KMS-11 (cell line): ENCODE measurements around the gene RGS9.

Experiments used
- H2AFZ ChIP-seq: fragments of 200-600 bp; sonication (generic); 2 replicates; pipeline ENCODE4 v1.6.1; 2016; ENCODE audit warnings: antibody characterized with exemption, mixed run types, low read depth
- H3K27ac ChIP-seq: fragments of 200-600 bp; sonication (generic); 2 replicates; pipeline ENCODE4 v1.6.1; 2016; ENCODE audit warnings: mild to moderate bottlenecking, mixed run types
- H3K27me3 ChIP-seq: fragments of 200-600 bp; sonication (generic); 2 replicates; pipeline ENCODE4 v1.6.1; 2017; ENCODE audit warnings: mild to moderate bottlenecking, low read depth, mixed run types, moderate library complexity; ENCODE audit not compliant: insufficient read depth
- H3K36me3 ChIP-seq: fragments of 200-600 bp; sonication (generic); 2 replicates; pipeline ENCODE4 v1.6.1; 2017; ENCODE audit warnings: mild to moderate bottlenecking, mixed run types; ENCODE audit not compliant: insufficient read depth
- H3K4me1 ChIP-seq: fragments of 200-600 bp; sonication (generic); 2 replicates; pipeline ENCODE4 v1.6.1; 2016; ENCODE audit warnings: mild to moderate bottlenecking, low read depth, mixed run types; ENCODE audit not compliant: poor library complexity, severe bottlenecking
- H3K4me2 ChIP-seq: fragments of 200-600 bp; sonication (generic); 2 replicates; pipeline ENCODE4 v1.7.0; 2016; ENCODE audit warnings: mild to moderate bottlenecking, mixed run types
- H3K4me3 ChIP-seq: fragments of 200-600 bp; sonication (generic); IDR thresholded peaks from 2 replicates; pipeline ENCODE4 v1.6.1; 2017; ENCODE audit warnings: low read depth, low read length, mixed read lengths; ENCODE audit not compliant: insufficient read depth
- H3K79me2 ChIP-seq: fragments of 200-600 bp; sonication (generic); 2 replicates; pipeline ENCODE4 v1.6.1; 2016; ENCODE audit warnings: low read depth, mixed run types; ENCODE audit not compliant: insufficient read depth
- H3K9ac ChIP-seq: fragments of 200-600 bp; sonication (generic); 2 replicates; pipeline ENCODE4 v1.6.1; 2016; ENCODE audit warnings: mild to moderate bottlenecking, mixed run types
- H4K20me1 ChIP-seq: fragments of 200-600 bp; sonication (generic); 2 replicates; pipeline ENCODE4 v1.6.1; 2016; ENCODE audit warnings: mild to moderate bottlenecking, mixed run types; ENCODE audit not compliant: insufficient read depth
- CTCF ChIP-seq: fragments of 200-600 bp; sonication (generic); conservative IDR thresholded peaks from 2 replicates; pipeline ENCODE4 v1.6.1; 2017; ENCODE audit warnings: low read depth, mild to moderate bottlenecking, antibody characterized with exemption, low read length, moderate library complexity, mixed read lengths

The RGS9 gene

GRCh38 chr17:65196617-65197016 lies 59.4 kb downstream of the RGS9 start:
- no peak overlapping the region for H3K4me2 ChIP-seq
- peaks cover 3% of the 10 kb centered on the region for H3K4me1 ChIP-seq
- no peaks in the 10 kb centered on the region for H3K79me2 ChIP-seq
- no peaks in the 10 kb centered on the region for H3K27me3 ChIP-seq
- no peaks in the 10 kb centered on the region for H3K36me3 ChIP-seq
- H2AFZ ChIP-seq: no peak overlapping the region
- H3K9ac ChIP-seq: no peak overlapping the region
- TF ChIP-seq CTCF: no peak
- no peak overlapping the region for H3K27ac ChIP-seq
- H4K20me1 ChIP-seq: no peaks in the 10 kb centered on the region
- no peak overlapping the region for H3K4me3 ChIP-seq

DNA sequence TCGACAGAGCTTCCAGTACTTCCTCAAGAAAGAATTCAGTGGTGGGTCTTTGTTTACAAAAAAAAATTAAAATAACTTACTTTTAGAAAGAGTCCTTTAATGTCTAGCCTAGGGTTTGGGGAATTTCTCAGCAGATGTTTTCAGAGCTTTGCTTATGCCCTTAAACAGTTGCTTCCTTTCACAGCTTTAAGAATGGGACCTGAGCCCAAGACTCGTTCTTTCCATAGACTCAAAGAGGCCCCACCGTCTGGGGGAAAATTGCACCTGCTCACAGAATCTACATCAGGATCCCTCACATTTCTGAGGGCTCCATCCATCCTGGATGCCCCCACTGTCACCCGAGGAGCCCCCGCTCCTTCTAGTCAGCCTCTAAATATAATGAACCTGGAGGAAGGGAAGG lies 60.0 kb downstream of the RGS9 start:
- H3K4me3 ChIP-seq: no peak overlapping the region
- no peaks in the 10 kb centered on the region for H3K79me2 ChIP-seq
- no peak overlapping the region for H3K9ac ChIP-seq

GRCh38 chr17:65198653-65199382 lies 61.6 kb downstream of the RGS9 start:
- peak; percentile 96 for TF ChIP-seq CTCF
- H2AFZ ChIP-seq: peak overlapping the region; percentile 27; the same call in 1 of the 2 replicates
- no peak overlapping the region for H3K9ac ChIP-seq
- no peak overlapping the region for H3K27ac ChIP-seq
- no peak overlapping the region for H3K4me3 ChIP-seq
- no peaks in the 10 kb centered on the region for H4K20me1 ChIP-seq
- no peak overlapping the region for H3K4me2 ChIP-seq
- no peaks in the 10 kb centered on the region for H3K27me3 ChIP-seq
- no peaks in the 10 kb centered on the region for H3K36me3 ChIP-seq
- H3K4me1 ChIP-seq: peaks cover 3% of the 10 kb centered on the region
- no peaks in the 10 kb centered on the region for H3K79me2 ChIP-seq

More for the DNA sequence above, 60.0 kb downstream of the RGS9 start:
- no peak overlapping the region for H2AFZ ChIP-seq
- no peak overlapping the region for H3K27ac ChIP-seq
- TF ChIP-seq CTCF: no peak
- H3K4me2 ChIP-seq: no peak overlapping the region
- H3K36me3 ChIP-seq: no peaks in the 10 kb centered on the region
- H3K27me3 ChIP-seq: no peaks in the 10 kb centered on the region
- H4K20me1 ChIP-seq: no peaks in the 10 kb centered on the region
- peaks cover 3% of the 10 kb centered on the region for H3K4me1 ChIP-seq

DNA sequence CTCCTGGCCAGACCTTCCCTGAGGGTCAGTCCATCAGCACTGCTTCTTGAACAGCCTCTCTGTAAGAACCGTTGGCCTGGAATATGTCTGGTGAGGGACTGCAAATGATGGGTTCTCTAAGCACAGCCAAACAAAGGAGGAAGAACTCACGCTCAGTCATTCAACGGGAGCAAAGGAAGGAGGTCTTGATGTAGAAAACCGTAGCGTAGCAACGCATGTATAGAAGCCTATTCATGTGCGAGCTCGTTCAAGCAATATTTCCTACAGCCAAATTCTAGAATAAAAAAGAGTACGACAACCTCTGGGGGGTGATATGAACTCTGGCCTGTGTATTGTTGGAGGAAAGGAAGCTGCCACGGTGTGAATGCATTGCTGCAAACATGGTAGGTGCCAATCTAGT lies 64.2 kb downstream of the RGS9 start:
- no peaks in the 10 kb centered on the region for H3K27me3 ChIP-seq
- no peak overlapping the region for H2AFZ ChIP-seq
- no peaks in the 10 kb centered on the region for H3K36me3 ChIP-seq
- no peaks in the 10 kb centered on the region for H4K20me1 ChIP-seq
- H3K4me2 ChIP-seq: no peak overlapping the region
- no peaks in the 10 kb centered on the region for H3K79me2 ChIP-seq
- H3K4me1 ChIP-seq: peaks cover 3% of the 10 kb centered on the region
- no peak for TF ChIP-seq CTCF
- H3K9ac ChIP-seq: no peak overlapping the region
- no peak overlapping the region for H3K27ac ChIP-seq
- no peak overlapping the region for H3K4me3 ChIP-seq
